K562 (cell line): ENCODE measurements around the gene DDR1. TPM values are rescaled to one million over a fixed set of nuclear protein-coding genes. Genes with fewer than 3 reads are reported as not detected.
A peak's percentile ranks its signal among the peaks of the same experiment; 100 is the strongest.

Experiments
- BMI1 ChIP-seq: fragments of 150-350 bp; IDR thresholded peaks from 2 replicates; pipeline ENCODE4 v1.6.1; 2014; ENCODE audit warnings: low read length
- CXXC5 ChIP-seq: fragments of 250-450 bp; sonication (Bioruptor Pico); IDR thresholded peaks from 2 replicates; pipeline ENCODE4 v1.8.0; 2022; ENCODE audit warnings: inconsistent platforms, mild to moderate bottlenecking, moderate library complexity
- DIDO1 ChIP-seq: fragments of 450-650 bp; IDR thresholded peaks from 2 replicates; pipeline ENCODE4 v1.6.1; 2016; ENCODE audit warnings: low read depth, missing biosample characterization, missing genetic modification characterization
- ESRRA ChIP-seq: fragments of 450-650 bp; IDR thresholded peaks from 2 replicates; pipeline ENCODE4 v1.6.1; 2014; ENCODE audit warnings: low read depth, mild to moderate bottlenecking, moderate library complexity, borderline replicate concordance
- FOXA3 ChIP-seq, 2 experiments: fragments of 450-650 bp in 1 of 2; sonication (generic) in 1 of 2; formaldehyde crosslinking; IDR thresholded peaks in 1 of 2; conservative IDR thresholded peaks in 1 of 2; 2 replicates each; pipeline versions ENCODE4 v1.4.0 to v1.8.0; 2020 to 2022; ENCODE audit warnings: mild to moderate bottlenecking in 2 of 2, missing genetic modification reagents in 1 of 2
- PHB2 ChIP-seq: fragments of 450-650 bp; IDR thresholded peaks from 2 replicates; pipeline ENCODE4 v1.6.1; 2017; ENCODE audit warnings: low read depth
- POLR3G ChIP-seq: IDR thresholded peaks from 2 replicates; pipeline ENCODE4 v1.6.1; 2011; ENCODE audit not compliant: insufficient read length, insufficient replicate concordance; ENCODE audit errors: extremely low read depth
- PRPF4 ChIP-seq: fragments of 200-400 bp; formaldehyde crosslinking; IDR thresholded peaks from one replicate; pipeline ENCODE4 v1.6.1; 2017; ENCODE audit warnings: low read length, low read depth, mild to moderate bottlenecking; ENCODE audit not compliant: insufficient read depth, poor library complexity, severe bottlenecking
- SMARCA4 ChIP-seq: fragments of 450-650 bp; IDR thresholded peaks from 2 replicates; pipeline ENCODE4 v1.6.1; 2016
- STAT5A ChIP-seq: IDR thresholded peaks from 2 replicates; pipeline ENCODE4 v1.6.1; 2012; ENCODE audit warnings: low read length, inconsistent platforms, borderline replicate concordance
- U2AF2 ChIP-seq: fragments of 200-400 bp; formaldehyde crosslinking; optimal IDR thresholded peaks from 2 replicates; pipeline ENCODE3; 2017; ENCODE audit warnings: low read depth, mild to moderate bottlenecking, low read length
- XRCC4 ChIP-seq: IDR thresholded peaks from one replicate; pipeline ENCODE4 v1.6.1; 2011; ENCODE audit not compliant: insufficient read depth, insufficient read length; ENCODE audit errors: extremely low read depth
- ZNF133 ChIP-seq: fragments of 250-450 bp; sonication (Bioruptor Pico); IDR thresholded peaks from 2 replicates; pipeline ENCODE4 v1.4.0; 2020; ENCODE audit warnings: mild to moderate bottlenecking
- ZNF146 ChIP-seq: IDR thresholded peaks from one replicate; pipeline ENCODE4 v1.6.1; 2018; ENCODE audit warnings: missing compliant biosample characterization; ENCODE audit not compliant: unreplicated experiment
- polyA plus RNA-seq, 8 experiments: library from polyadenylated mRNA; depleted of rRNA in 4 of 8; stranded (reverse) in 5 of 8; unstranded in 3 of 8; fragments of >200 nt; fragmentation: Nextera tagmentation in 2 of 8; fragmentation: Illumina TruSeq in 1 of 8; extraction: Ambion mirVana in 2 of 8; extraction: Trizol in 1 of 8; gene quantifications; 2 replicates each; pipeline versions ENCODE4 v1.2.1 to v1.2.3, GENCODE V29; 2011 to 2014; ENCODE audit warnings: inconsistent platforms in 1 of 8, missing spikeins in 1 of 8
- total RNA-seq, 7 experiments: library from RNA; depleted of rRNA in 6 of 7; stranded (reverse); fragments of >200 nt in 6 of 7; fragmentation: Illumina TruSeq in 2 of 7; extraction: Trizol in 2 of 7; gene quantifications; 2 replicates each; pipeline versions ENCODE4 v1.2.1 to v1.2.3, GENCODE V29; 2011 to 2021; ENCODE audit warnings: low replicate concordance in 1 of 7
- TF ChIP-seq, protein P1 (sequence below): fragments of 250-450 bp; sonication (Bioruptor Pico); IDR thresholded peaks from 2 replicates; pipeline ENCODE4 v1.4.0; 2020; ENCODE audit warnings: mild to moderate bottlenecking, moderate library complexity, borderline replicate concordance
- TF ChIP-seq, protein P2 (sequence below): fragments of 450-650 bp; IDR thresholded peaks from 2 replicates; pipeline ENCODE4 v1.6.1; 2017; ENCODE audit warnings: antibody characterized with exemption
- TF ChIP-seq, protein P3 (sequence below): fragments of 450-650 bp; conservative IDR thresholded peaks from 2 replicates; pipeline ENCODE4 v1.6.1; 2016; ENCODE audit warnings: missing genetic modification characterization, low read depth, mild to moderate bottlenecking, control low read depth, missing compliant biosample characterization
- TF ChIP-seq, protein P4 (sequence below): fragments of 450-650 bp; IDR thresholded peaks from 2 replicates; pipeline ENCODE4 v1.7.1; 2018; ENCODE audit warnings: mild to moderate bottlenecking, low read depth; ENCODE audit not compliant: partially characterized antibody

The DDR1 gene
- total and polyA plus RNA-seq, 9 of the 15 experiments (the other 6 are each of a cell fraction or from before 2014, with no cell fraction given), result 1.4 to 44.6 (median 12.2) TPM

DNA sequence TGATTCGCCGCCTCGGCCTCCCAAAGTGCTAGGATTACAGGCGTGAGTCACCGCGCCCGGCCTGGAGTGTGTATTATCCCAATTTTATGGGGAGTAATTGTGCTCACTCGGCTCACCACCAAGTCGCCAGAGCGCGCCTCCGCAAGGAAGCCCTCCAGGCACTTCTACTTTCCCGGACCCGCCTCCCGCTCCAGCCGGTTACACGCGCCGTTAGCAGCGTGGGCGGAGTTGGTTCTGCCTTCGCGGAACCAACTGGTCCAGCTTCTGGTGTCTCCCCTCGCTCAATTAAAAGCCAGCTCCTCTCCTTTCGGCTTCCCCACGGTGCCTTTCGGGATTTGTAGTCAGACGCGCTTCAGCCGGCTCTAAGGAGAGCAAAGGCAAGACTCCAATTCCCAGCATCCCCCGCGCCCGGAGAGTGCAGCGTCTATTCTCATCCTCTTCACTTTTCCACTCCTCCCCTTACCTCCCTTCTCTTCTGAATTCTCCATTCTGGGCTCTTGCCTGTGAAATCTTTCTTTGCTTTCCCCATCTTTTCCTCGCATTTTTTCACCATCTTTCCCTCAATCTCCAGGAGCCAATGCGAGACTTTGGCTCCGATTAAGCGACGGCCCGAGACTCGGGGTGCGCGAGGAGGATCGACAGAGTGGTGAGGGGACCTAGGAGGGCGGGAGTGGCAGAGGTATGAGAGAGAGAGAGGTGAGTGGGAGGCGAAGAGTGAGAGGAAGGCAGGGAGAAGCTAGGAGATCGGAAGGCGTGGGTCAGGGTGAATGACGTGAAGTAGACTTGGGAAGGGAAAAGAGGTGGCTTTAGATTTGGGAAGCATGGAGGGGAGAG lies 23.7 kb downstream of the DDR1 start, which contains the start of gene GTF2H4 (continued):
- TF ChIP-seq XRCC4, result no peak
- TF ChIP-seq PHB2, result no peak
- no peak for TF ChIP-seq FOXA3 (CRISPR knock-in tag; conservative IDR thresholded peaks at IDR 0.05 in 1 of 2, IDR thresholded peaks at IDR 0.05 in 1 of 2)
- peak; percentile 98 for TF ChIP-seq CXXC5 (CRISPR knock-in tag)
- no peak for TF ChIP-seq ZNF146 (CRISPR knock-in tag)
- TF ChIP-seq ESRRA, result peak; percentile 81
- no peak for TF ChIP-seq BMI1
- TF ChIP-seq, protein P1, sequence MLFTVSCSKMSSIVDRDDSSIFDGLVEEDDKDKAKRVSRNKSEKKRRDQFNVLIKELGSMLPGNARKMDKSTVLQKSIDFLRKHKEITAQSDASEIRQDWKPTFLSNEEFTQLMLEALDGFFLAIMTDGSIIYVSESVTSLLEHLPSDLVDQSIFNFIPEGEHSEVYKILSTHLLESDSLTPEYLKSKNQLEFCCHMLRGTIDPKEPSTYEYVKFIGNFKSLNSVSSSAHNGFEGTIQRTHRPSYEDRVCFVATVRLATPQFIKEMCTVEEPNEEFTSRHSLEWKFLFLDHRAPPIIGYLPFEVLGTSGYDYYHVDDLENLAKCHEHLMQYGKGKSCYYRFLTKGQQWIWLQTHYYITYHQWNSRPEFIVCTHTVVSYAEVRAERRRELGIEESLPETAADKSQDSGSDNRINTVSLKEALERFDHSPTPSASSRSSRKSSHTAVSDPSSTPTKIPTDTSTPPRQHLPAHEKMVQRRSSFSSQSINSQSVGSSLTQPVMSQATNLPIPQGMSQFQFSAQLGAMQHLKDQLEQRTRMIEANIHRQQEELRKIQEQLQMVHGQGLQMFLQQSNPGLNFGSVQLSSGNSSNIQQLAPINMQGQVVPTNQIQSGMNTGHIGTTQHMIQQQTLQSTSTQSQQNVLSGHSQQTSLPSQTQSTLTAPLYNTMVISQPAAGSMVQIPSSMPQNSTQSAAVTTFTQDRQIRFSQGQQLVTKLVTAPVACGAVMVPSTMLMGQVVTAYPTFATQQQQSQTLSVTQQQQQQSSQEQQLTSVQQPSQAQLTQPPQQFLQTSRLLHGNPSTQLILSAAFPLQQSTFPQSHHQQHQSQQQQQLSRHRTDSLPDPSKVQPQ, result no peak
- peak; percentile 100 for TF ChIP-seq DIDO1 (tag)
- TF ChIP-seq STAT5A, result no peak; the same call in 1 of the 2 replicates
- TF ChIP-seq, protein P2, sequence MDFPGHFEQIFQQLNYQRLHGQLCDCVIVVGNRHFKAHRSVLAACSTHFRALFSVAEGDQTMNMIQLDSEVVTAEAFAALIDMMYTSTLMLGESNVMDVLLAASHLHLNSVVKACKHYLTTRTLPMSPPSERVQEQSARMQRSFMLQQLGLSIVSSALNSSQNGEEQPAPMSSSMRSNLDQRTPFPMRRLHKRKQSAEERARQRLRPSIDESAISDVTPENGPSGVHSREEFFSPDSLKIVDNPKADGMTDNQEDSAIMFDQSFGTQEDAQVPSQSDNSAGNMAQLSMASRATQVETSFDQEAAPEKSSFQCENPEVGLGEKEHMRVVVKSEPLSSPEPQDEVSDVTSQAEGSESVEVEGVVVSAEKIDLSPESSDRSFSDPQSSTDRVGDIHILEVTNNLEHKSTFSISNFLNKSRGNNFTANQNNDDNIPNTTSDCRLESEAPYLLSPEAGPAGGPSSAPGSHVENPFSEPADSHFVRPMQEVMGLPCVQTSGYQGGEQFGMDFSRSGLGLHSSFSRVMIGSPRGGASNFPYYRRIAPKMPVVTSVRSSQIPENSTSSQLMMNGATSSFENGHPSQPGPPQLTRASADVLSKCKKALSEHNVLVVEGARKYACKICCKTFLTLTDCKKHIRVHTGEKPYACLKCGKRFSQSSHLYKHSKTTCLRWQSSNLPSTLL, result no peak
- TF ChIP-seq ZNF133, result no peak
- no peak for TF ChIP-seq U2AF2
- no peak for TF ChIP-seq PRPF4
- TF ChIP-seq SMARCA4, result peak; percentile 62; the same call in 1 of the 2 replicates
- TF ChIP-seq, protein P3, sequence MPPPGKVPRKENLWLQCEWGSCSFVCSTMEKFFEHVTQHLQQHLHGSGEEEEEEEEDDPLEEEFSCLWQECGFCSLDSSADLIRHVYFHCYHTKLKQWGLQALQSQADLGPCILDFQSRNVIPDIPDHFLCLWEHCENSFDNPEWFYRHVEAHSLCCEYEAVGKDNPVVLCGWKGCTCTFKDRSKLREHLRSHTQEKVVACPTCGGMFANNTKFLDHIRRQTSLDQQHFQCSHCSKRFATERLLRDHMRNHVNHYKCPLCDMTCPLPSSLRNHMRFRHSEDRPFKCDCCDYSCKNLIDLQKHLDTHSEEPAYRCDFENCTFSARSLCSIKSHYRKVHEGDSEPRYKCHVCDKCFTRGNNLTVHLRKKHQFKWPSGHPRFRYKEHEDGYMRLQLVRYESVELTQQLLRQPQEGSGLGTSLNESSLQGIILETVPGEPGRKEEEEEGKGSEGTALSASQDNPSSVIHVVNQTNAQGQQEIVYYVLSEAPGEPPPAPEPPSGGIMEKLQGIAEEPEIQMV, result peak; percentile 60
- no peak for TF ChIP-seq POLR3G
- TF ChIP-seq, protein P4, sequence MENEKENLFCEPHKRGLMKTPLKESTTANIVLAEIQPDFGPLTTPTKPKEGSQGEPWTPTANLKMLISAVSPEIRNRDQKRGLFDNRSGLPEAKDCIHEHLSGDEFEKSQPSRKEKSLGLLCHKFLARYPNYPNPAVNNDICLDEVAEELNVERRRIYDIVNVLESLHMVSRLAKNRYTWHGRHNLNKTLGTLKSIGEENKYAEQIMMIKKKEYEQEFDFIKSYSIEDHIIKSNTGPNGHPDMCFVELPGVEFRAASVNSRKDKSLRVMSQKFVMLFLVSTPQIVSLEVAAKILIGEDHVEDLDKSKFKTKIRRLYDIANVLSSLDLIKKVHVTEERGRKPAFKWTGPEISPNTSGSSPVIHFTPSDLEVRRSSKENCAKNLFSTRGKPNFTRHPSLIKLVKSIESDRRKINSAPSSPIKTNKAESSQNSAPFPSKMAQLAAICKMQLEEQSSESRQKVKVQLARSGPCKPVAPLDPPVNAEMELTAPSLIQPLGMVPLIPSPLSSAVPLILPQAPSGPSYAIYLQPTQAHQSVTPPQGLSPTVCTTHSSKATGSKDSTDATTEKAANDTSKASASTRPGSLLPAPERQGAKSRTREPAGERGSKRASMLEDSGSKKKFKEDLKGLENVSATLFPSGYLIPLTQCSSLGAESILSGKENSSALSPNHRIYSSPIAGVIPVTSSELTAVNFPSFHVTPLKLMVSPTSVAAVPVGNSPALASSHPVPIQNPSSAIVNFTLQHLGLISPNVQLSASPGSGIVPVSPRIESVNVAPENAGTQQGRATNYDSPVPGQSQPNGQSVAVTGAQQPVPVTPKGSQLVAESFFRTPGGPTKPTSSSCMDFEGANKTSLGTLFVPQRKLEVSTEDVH, result peak; percentile 87
